ENCODE data around the gene STC2. TPM values are rescaled to one million over a fixed set of nuclear protein-coding genes. Genes with fewer than 3 reads are reported as not detected.

The STC2 gene, protein sequence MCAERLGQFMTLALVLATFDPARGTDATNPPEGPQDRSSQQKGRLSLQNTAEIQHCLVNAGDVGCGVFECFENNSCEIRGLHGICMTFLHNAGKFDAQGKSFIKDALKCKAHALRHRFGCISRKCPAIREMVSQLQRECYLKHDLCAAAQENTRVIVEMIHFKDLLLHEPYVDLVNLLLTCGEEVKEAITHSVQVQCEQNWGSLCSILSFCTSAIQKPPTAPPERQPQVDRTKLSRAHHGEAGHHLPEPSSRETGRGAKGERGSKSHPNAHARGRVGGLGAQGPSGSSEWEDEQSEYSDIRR
- total RNA-seq (2022; extraction: Qiagen RNA extraction): 49.1 to 58.7 TPM (median 56.3 TPM) in 5 replicates

GRCh38 chr5:173327948-173328843, at the start of gene STC2:
Gene STC2 (minus strand): TSS chr5:173328414. CDS start chr5:173328193, 221 bp downstream.

Other genes with a start within 250 kb of the STC2 start
- 16.1 to 19.5 TPM (median 16.5 TPM) in 5 replicates for gene BNIP1, start 183.9 kb downstream of the STC2 start, total RNA-seq (2022; extraction: Qiagen RNA extraction)
- gene NKX2-5, start 93.2 kb downstream of the STC2 start, total RNA-seq (2022; extraction: Qiagen RNA extraction): 9.8 to 16.3 TPM (median 15.3 TPM) in 5 replicates

Measured in A549 treated with CORT108297 at 1 μM for 4 hours (cell line).